HG03060 (cell line): ENCODE measurements around the gene NFKBIL1.
"Not testable (repeated sequence)": the region's sequence is repeated elsewhere in the genome, so short reads cannot be mapped to it uniquely, and the experiment has no call there.

Experiments
- ATAC-seq: cut with Tn5 transposase; IDR thresholded peaks from one replicate; pipeline ENCODE4 v1.9.1; 2021; ENCODE audit warnings: low read depth, moderate number of reproducible peaks; ENCODE audit not compliant: unreplicated experiment

Gene NFKBIL1, protein sequence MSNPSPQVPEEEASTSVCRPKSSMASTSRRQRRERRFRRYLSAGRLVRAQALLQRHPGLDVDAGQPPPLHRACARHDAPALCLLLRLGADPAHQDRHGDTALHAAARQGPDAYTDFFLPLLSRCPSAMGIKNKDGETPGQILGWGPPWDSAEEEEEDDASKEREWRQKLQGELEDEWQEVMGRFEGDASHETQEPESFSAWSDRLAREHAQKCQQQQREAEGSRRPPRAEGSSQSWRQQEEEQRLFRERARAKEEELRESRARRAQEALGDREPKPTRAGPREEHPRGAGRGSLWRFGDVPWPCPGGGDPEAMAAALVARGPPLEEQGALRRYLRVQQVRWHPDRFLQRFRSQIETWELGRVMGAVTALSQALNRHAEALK

DNA sequence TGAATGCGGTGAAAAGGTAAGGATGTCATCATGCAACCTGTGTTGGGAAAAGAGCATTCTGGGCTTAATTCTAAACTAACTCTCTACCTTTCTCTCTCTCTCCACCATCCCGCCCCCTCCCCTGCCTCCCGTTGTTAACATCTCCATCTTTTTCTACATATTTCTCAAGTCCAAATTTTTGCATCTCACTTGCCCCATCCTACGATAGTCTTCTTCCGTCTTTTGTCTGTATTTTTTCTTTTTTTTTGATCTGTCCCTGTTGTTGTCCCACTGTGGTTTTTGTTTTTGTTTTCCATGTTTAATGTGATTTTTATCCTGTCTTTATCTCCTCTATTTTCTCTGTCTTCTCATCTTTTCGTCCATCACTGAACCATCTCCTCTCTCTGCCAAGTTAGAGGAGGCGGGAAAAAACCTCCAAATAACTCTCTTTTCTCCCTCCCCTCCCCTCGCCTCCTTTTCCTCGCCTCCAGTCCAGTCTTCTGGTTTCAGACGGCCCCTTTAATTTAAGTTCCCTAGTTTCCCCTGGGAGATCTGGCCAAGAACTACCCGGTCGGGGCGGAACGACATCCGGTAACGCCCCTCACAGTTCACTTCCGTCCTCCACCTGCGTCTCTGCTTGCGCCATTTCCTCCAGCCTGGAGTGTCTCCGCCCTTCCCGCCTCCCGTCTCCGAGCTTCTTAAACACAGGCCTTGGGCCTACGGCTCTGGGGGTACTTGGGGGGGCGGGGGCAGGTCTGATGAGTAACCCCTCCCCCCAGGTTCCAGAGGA, at the start of gene NFKBIL1:
Gene NFKBIL1 (plus strand): TSS at position 651 of the 769 bp plus-strand sequence. CDS start 87 bp downstream, at position 738.
- ATAC-seq = no peak

DNA sequence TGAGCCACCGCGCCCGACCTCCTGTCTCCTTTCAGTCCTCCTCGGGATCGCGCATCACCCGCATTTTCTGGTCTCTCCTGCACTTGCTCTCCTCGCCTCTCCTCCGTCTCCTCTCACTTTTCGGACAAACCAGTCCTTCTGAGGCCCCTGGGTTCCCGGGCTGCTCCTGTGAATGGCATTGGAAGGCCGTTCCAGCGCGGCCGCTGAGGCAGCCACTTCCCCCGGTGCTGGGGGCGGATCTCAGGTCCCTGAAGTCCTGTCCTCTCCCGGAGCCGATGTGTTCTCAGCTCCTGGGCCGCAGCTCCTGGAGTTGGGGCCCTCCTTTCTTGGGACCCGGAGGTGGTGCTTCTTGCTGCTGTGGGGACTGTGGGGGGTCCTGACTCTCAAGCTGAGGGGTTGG, 48.7 kb upstream of the NFKBIL1 start:
- no peak for ATAC-seq

DNA sequence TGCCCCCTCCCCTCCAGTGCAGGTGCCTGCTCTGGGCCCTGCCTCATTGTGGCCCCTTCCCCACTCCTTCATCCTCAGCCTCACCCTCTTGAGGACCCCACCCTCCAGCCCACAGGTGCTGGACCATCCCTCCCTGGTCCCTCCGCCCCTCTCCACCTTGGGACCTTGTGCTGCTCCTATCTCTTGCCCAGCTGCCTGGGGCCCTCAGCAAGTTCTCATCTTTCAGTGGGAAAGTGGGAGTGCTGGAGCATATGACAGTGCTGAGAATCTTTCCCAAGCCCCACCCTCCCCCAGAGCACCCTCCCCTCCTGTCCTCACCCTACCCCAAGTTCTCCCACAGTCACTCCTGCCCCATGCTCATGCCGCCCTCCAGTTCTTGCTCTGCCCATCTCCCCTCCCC, 47.8 kb upstream of the NFKBIL1 start:
- ATAC-seq = not testable (repeated sequence)

DNA sequence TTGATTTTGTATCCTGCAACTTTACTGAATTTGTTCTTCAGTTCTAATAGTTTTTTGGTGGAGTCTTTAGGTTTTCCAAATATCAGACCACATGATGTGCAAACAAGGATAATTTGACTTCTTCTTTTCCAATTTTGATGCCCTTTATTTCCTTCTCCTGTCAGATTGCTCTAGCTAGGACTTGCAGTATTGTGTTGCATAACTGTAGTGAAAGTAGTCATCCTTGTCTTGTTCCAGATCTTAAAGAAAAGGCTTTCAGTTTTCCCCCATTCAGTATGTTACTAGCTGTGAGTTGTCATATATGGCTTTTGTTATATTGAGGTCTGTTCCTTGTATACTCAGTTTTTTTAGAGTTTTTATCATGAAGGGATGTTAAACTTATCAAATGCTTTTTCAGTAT, 44.8 kb upstream of the NFKBIL1 start:
- no peak for ATAC-seq

DNA sequence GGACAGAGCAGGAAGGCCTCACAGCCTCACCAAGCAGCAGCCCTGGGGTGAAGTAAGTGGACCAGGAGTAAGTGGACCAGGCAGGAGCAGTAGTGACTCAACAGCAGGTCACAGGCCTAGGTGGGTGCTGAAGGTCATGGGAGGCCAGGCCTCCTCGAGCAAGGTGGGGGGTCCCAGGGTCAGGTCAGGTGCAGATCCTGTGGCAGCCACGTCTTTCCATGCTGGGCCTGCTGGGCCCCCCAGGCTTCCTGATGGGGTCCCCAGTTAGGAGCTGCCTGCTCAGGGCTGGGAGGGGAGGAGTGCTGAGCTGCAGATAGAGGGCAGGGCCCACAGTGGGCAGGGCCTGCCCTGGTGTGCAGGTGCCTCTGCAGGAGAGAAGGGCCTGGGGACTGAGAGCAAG, 38.4 kb upstream of the NFKBIL1 start:
- ATAC-seq = not testable (repeated sequence)

DNA sequence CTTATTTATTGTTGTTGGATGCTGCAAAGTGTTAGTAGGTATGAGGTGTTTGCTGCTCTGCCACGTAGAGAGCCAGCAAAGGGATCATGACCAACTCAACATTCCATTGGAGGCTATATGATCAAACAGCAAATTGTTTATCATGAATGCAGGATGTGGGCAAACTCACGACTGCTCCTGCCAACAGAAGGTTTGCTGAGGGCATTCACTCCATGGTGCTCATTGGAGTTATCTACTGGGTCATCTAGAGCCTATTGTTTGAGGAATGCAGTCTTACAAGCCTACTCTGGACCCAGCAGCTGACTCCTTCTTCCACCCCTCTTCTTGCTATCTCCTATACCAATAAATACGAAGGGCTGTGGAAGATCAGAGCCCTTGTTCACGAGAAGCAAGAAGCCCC, 37.4 kb upstream of the NFKBIL1 start:
- no peak for ATAC-seq

DNA sequence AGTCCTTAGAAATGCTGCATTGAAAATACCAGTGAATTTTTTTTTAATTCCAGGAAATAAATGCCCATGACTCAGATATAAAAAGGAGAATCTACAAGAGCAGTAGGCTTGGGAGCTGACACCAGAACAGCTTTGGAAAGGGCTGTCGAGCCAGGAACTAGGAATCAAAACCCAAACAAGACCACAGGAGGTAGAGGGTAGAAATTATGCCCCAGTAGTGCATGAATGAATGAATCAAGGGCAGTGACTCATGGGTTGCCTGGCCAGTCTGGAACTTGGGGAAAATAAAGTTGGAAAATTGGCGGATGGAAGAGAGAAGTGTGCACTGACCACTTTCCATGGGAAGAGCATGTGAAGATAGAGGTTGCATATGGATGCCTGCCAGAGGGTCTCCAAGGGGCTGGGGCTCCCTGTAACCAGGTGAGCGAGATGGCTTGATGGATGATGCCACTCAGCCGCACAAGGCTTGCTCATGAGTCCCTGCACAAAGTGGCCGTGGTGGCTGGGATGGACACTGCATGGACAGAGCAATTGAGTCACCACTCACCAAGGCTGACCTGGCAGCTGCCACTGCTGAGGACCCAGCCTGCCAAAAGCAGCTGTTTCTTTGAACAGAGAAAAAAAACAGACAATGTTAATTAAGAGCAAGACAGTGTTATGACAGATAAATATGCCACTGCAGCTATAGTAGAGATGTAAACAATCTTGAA, 33.8 kb upstream of the NFKBIL1 start:
- no peak for ATAC-seq

DNA sequence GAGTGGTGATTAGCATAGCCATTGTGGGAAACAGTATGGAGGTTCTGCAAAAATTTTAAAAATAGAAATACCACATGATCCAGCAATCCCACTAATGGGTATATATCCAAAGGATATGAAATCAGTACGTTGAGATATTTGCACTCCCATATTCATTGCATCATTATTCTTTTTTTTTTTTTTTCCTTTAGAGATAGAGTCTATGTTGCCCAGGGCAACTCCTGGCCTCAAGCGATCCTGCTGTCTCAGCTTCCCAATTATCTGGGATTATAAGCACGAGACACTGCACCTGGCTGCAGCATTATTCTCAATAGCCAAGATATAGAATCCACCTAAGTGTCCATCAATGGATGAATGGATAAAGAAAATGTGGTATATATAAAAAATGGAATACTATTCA, 25.6 kb upstream of the NFKBIL1 start:
- ATAC-seq = no peak

DNA sequence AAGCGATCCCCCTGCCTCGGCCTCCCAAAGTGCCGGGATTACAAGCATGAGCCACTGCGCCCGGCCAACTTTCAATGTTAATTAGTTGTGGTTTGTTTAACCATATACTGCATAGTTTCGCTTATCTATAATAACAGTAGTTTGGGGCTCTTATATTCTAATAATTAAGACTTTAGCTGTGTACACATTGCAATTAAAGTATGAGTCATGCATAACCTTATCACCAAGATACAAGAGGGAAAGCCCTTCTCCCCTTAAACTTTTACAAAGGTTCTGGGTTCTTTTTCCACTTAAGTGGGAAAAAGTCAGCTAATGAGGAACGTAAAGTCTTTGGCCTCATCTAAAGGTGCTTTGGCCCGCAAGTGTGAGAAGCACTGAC, 21.9 kb upstream of the NFKBIL1 start:
- no peak for ATAC-seq

DNA sequence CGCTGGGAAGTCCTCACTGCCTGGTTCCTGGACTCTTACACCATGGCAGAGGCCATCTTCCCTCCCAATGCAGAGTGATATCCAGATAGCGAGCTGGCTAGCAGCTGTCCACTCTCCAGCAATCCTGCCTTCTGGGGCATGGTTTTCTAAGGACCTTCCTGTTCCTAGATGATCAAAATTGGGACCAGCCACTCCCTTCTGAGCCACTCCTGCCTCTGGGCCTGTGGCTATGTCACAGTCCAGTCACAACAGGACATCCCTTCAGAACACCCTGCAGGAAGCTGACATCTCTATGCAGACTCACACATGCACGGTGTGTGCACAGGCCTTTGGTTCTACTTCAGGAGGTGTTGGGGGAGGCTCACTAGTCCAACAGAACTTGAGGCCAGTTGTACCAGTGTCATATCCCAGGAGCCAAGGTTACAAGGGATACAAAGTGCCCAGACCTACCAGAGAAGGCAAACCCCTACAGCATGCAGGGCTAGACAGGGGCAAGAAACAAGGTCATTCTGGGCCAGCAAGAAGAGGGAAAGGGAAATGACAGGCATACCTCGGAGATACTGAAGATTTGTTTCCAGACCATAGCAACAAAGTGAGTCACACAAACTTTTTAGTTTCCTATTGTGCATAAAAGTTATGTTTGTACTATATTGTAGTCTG, 21.3 kb upstream of the NFKBIL1 start:
- no peak for ATAC-seq

DNA sequence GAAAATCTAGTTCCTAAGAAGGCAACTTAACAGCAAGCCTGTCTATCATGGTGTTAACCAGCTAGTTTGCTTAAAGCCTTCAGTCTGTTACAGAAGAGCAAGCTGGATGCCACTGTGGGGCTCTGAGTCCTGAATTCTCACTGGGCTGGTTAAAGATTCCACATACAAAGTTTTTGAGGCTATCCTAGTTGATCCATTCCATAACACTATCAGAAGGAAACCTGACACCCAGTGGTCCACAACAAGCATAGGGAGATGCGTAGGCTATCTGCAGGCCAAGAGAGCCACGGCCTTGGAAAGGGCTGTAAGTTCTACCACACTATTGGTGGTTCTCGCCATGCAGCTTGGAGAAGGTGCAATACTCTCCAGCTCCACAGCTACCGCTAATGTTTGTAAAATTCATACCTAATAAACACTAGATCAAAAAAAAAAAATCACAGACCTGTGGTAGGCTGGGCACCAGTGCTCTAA, 19.1 kb upstream of the NFKBIL1 start:
- no peak for ATAC-seq

DNA sequence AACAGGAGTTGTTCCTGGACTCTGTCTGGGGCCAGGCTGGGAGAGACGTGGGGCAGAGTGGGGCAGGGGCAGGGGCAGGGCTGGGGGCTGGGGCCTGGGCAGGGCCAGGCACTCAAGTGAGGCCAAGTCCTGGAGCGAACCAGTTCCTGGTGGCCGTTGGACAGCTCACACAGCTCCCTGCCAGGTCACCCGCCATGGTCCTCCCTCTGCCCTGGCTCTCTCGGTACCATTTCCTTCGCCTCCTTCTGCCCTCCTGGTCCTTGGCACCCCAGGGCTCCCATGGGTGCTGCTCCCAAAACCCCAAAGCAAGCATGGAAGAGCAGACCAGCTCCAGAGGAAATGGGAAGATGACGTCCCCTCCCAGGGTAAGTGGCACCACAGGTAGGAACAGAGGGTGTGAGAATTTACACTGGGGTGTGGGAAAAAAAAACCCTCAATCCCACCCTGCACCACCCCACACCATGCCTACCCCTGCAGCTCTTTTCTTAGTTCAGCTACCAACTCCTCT, 18.5 kb upstream of the NFKBIL1 start, which contains the start of gene MCCD1:
Gene MCCD1 (plus strand): TSS at position 142 of the 508 bp plus-strand sequence. CDS start 53 bp downstream, at position 195.
- ATAC-seq = no peak

DNA sequence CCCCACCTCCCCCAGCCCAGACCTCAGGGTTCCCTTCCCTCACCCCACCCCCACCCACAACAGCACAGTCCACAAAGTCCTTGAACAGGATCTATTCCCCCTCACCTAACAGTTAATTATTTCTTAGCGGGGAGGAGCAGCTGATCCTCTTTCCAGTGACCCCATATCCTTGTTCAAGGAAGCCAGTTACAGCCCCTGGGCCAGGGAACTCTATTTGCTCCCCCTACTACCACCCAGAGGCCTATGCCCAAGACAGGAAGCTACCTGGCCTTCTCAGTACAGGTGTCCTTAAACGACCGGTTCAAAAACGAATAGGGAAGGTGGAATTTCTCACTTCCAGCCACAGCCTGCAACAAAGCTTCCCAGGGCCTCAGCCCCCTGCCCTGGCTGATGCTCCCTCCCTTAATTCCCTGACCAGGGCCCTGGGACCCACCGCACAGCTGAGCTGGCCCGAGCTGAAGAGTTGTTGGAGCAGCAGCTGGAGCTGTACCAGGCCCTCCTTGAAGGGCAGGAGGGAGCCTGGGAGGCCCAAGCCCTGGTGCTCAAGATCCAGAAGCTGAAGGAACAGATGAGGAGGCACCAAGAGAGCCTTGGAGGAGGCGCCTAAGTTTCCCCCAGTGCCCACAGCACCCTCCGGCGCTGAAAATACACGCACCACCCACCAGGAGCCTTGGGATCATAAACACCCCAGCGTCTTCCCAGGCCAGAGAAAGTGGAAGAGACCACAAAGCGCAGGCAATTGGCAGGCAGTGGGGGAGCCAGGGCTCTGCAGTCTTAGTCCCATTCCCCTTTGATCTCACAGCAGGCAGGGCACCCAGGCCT, 17.9 kb upstream of the NFKBIL1 start:
- ATAC-seq = no peak

DNA sequence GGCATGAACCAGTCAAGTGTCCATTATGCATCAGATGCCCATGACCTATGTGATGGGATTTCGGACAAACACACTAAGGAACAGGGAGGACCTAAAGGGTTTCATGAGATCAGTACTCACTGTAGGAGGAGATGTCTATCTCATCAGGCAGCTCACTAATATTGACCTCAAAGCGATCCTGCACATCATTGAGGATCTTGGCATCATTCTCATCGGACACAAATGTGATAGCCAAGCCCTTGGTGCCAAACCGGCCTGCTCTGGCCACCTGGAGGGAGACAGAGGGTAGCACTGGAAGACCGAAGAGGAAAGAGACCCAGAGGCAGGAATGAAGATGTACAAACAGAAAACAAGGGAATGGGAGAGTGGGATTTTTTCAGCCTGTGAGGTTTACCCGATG, 16.7 kb upstream of the NFKBIL1 start:
- ATAC-seq = no peak

DNA sequence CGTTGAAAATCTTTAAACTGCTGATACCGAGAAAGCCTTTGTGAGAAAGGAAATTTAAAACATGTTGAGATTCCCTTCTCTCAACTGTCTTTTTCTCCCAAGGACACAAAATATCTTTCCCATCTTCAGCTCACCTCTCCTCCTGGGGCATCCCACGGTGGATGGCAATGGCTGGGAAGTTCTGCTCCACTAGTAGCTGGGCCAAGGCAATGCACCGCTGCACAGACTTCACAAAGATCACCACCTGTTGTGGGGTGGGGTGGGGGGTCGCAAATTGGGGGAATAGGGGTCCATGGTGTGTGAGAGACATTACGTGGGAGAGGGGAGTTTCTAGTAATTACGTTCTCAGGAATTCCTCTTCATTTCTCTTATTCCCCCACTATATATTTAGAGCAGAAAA, 16.2 kb upstream of the NFKBIL1 start:
- no peak for ATAC-seq

DNA sequence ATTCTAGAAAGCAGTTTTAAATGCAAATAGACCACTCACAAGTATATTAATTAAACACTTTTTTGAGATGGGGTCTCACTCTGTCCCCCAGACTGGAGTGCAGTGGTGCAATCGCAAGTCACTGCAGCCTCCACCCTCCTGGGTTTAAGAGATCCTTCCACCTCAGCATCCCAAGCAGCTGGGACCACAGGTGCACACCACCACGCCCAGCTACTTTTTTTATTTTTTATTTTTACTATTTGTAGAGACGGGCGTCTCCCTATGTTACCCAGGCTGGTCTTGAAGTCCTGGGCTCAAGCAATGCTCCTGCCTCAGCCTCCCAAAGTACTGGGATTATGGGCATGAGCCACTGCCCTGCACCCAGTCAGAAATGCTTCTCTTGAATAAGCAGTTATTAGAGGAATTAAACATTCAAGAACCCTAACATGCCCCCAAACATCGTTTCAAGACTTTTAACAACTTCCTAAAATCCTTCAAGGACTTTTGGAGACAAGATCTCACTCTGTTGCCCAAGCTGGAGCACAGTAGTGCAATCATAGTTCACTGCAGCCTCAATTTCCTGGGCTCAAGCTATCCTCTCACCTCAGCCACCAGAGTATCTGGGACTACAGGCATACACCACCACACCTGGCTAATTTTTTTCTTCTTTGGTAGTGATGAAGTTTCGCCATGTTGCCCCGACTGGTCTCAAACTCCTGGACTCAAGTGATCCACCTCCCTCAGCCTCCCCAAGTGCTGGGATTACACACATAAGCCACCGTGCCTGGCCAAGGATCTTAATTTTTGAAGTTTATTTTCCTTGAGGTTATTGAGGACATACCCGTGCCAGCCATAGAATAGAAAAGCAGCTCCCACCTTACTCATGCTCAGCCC, 15.4 kb upstream of the NFKBIL1 start:
- ATAC-seq = no peak

DNA sequence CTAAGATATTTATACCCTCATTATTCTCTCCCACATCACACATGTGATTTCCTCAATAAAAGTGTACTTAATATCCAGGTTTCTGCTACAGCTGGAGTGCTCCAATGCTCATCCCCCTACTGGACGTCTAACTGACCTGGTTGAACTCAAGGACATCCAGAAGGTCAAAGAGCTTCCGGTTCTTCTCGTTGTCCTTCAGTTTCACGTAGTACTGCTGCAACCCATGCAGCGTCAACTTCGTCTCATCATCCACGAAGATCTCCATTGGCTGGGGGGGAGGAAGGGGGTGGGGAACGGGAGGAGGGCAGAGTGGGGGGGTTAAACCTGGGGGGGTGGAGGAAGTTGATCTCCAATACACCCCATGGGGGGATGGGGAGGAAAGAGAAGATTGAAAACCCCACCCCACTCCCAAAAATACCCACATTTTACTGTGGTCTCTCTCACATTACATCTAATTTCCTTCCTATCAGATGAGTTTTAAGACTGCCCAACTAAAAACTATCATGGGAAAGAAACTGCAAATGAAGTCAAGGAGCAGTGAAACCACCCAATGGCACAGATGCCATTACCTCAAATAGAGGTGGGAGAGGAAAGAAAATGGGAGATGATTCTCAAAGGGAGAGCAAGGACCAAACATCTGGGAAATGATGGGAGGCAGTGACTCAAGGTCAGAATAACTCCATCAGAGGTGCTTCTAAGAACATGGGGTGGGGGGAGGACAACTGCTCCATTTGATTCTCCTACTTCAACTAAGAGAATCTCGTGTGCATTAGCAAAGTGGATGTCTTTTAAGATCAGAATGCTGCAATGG, 14.6 kb upstream of the NFKBIL1 start:
- no peak for ATAC-seq

DNA sequence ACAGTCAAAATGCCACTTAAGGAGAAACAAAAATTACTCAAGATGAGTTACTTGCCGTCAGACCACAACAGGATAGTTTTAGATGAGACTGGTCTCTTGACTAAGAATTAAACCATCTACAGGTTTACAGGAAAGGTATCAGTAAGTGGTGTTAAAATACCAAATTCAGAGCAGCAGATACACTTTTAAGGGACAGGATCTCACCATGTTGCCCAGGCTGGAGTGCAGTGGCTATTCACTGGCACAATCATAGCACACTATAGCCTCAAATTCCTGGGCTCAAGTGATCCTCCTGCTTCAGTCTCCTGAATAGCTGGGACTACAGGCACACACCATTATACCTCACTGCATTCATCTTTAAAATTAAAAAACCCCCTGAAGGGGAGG, 14.0 kb upstream of the NFKBIL1 start:
- no peak for ATAC-seq
